GM12878 (cell line): Measurements from ENCODE around the gene SUN5. TPM values are rescaled to one million over a fixed set of nuclear protein-coding genes. Genes with fewer than 3 reads are reported as not detected.

Experiments used
- ATAC-seq: fragments of 200-7000 bp; cut with Tn5 transposase; 3 replicates; pipeline ENCODE4 v1.9.1; 2020; ENCODE audit warnings: mild to moderate bottlenecking, moderate library complexity
- BruUV-seq: library from RNA; stranded (reverse); fragments of 400-500 nt; replicated peaks from 2 replicates; lab custom pipeline; 2021; lab: Mats Ljungman, UMichigan
- CTCF ChIA-PET: fragments of 300-600 bp; sonication (Branson Sonifier 250); formaldehyde crosslinking; extraction: SDS; loops from one replicate; lab custom pipeline; 2021; ENCODE audit warnings: inconsistent platforms; lab: Yijun Ruan, JAX
- POLR2A ChIA-PET: fragments of 350-600 bp; formaldehyde crosslinking; extraction: SDS; loops from one replicate; lab custom pipeline; 2021; ENCODE audit warnings: inconsistent platforms; lab: Charles Lee
- RAD21 ChIA-PET: fragments of 300-600 bp; sonication (Branson Sonifier 250); formaldehyde crosslinking; loops from one replicate; lab custom pipeline; 2023; ENCODE audit warnings: antibody characterized with exemption; ENCODE audit not compliant: unreplicated experiment; lab: Charles Lee
- SMC1A ChIA-PET: fragments of 300-600 bp; sonication (Branson Sonifier 250); formaldehyde crosslinking; loops from one replicate; lab custom pipeline; 2023; ENCODE audit not compliant: unreplicated experiment, uncharacterized antibody; lab: Charles Lee
- DNase-seq: peaks from one replicate; pipeline ENCODE4 v3.0.0-alpha.2; 2011; ENCODE audit warnings: low read depth, low spot score
- FAIRE-seq: peaks from 3 replicates; lab custom pipeline; 2011; peaks lifted over from hg19 to GRCh38; lab: Jason Lieb, UNC
- H2AFZ ChIP-seq: 2 replicates; pipeline ENCODE4 v1.6.0; 2011; ENCODE audit warnings: low read depth, low read length, control low read depth; ENCODE audit not compliant: control insufficient read depth
- H3K27ac ChIP-seq: 2 replicates; pipeline ENCODE4 v1.5.1; 2011; ENCODE audit warnings: control low read depth; ENCODE audit not compliant: control insufficient read depth, insufficient read depth
- H3K27me3 ChIP-seq, 2 experiments: replicated peaks in 1 of 2; 2 replicates each; pipeline versions ENCODE4 v1.6.0 to v1.6.1; 2011; ENCODE audit warnings: low read length in 1 of 2; ENCODE audit not compliant: control insufficient read depth in 2 of 2, insufficient read depth in 2 of 2
- H3K36me3 ChIP-seq, 2 experiments: 2 replicates each; pipeline ENCODE4 v1.5.1; 2011; ENCODE audit warnings: low read length in 1 of 2; ENCODE audit not compliant: control insufficient read depth in 2 of 2, insufficient read depth in 2 of 2
- H3K4me1 ChIP-seq: 2 replicates; pipeline ENCODE4 v1.6.1; 2011; ENCODE audit warnings: mild to moderate bottlenecking, low read length, moderate library complexity, mixed read lengths; ENCODE audit not compliant: control insufficient read depth, insufficient read depth
- H3K4me2 ChIP-seq: 2 replicates; pipeline ENCODE4 v1.6.0; 2011; ENCODE audit warnings: control low read depth; ENCODE audit not compliant: control insufficient read depth, insufficient read depth
- H3K4me3 ChIP-seq: fragments of 200-600 bp; sonication (generic); 2 replicates; pipeline ENCODE4 v1.5.1; 2016
- H3K79me2 ChIP-seq: 2 replicates; pipeline ENCODE4 v1.6.0; 2011; ENCODE audit warnings: low read length; ENCODE audit not compliant: control insufficient read depth, insufficient read depth
- H3K9ac ChIP-seq: 2 replicates; pipeline ENCODE4 v1.8.0; 2011; ENCODE audit warnings: low read length, control low read depth, mixed read lengths; ENCODE audit not compliant: control insufficient read depth, insufficient read depth
- H3K9me3 ChIP-seq: replicated peaks from 3 replicates; pipeline ENCODE4 v1.5.1; 2011; ENCODE audit warnings: mild to moderate bottlenecking, low read length; ENCODE audit not compliant: control insufficient read depth, insufficient read depth
- H4K20me1 ChIP-seq: 2 replicates; pipeline ENCODE4 v1.6.0; 2011; ENCODE audit not compliant: control insufficient read depth, insufficient read depth
- E2F4 ChIP-seq: IDR thresholded peaks from 2 replicates; pipeline ENCODE4 v1.6.1; 2012; ENCODE audit warnings: low read depth, low read length, improper control_type of control experiment
- HDAC6 ChIP-seq: fragments of 200-600 bp; sonication (generic); IDR thresholded peaks from one replicate; pipeline ENCODE4 v1.8.0; 2017; ENCODE audit warnings: antibody characterized with exemption; ENCODE audit not compliant: unreplicated experiment
- IKZF1 ChIP-seq: fragments of 450-650 bp; conservative IDR thresholded peaks from 2 replicates; pipeline ENCODE4 v1.6.1; 2017; ENCODE audit warnings: antibody characterized with exemption, mild to moderate bottlenecking
- KDM1A ChIP-seq: fragments of 200-600 bp; sonication (generic); IDR thresholded peaks from 2 replicates; pipeline ENCODE4 v1.6.1; 2016; ENCODE audit warnings: borderline replicate concordance
- LARP7 ChIP-seq: fragments of 450-650 bp; IDR thresholded peaks from 2 replicates; pipeline ENCODE4 v1.6.1; 2017; ENCODE audit warnings: mild to moderate bottlenecking
- MTA3 ChIP-seq: IDR thresholded peaks from 2 replicates; pipeline ENCODE4 v1.6.1; 2012; ENCODE audit warnings: low read length, inconsistent platforms, borderline replicate concordance
- MYB ChIP-seq: fragments of 150-350 bp; IDR thresholded peaks from 2 replicates; pipeline ENCODE4 v1.6.1; 2014; ENCODE audit warnings: mild to moderate bottlenecking, low read depth, low read length, borderline replicate concordance
- NRF1 ChIP-seq: conservative IDR thresholded peaks from 2 replicates; pipeline ENCODE4 v1.6.1; 2011; ENCODE audit warnings: mild to moderate bottlenecking, low read depth, low read length, improper control_type of control experiment
- RCOR1 ChIP-seq: conservative IDR thresholded peaks from 2 replicates; pipeline ENCODE4 v1.6.1; 2012; ENCODE audit warnings: low read depth, low read length, improper control_type of control experiment
- SMAD1 ChIP-seq: fragments of 450-650 bp; IDR thresholded peaks from 2 replicates; pipeline ENCODE4 v1.6.1; 2018; ENCODE audit warnings: mild to moderate bottlenecking, low read depth; ENCODE audit not compliant: partially characterized antibody
- SMARCA5 ChIP-seq: fragments of 450-650 bp; IDR thresholded peaks from 2 replicates; pipeline ENCODE4 v1.6.1; 2017; ENCODE audit warnings: mild to moderate bottlenecking
- STAT3 ChIP-seq: IDR thresholded peaks from 2 replicates; pipeline ENCODE4 v1.6.1; 2011; ENCODE audit warnings: low read depth, low read length, improper control_type of control experiment
- SUPT20H ChIP-seq: IDR thresholded peaks from 2 replicates; pipeline ENCODE4 v1.6.1; 2011; ENCODE audit warnings: low read depth, mild to moderate bottlenecking, low read length, moderate library complexity, borderline replicate concordance; ENCODE audit not compliant: control insufficient read depth
- SUZ12 ChIP-seq: fragments of 200-600 bp; sonication (generic); IDR thresholded peaks from one replicate; pipeline ENCODE4 v1.6.1; 2018; ENCODE audit warnings: antibody characterized with exemption, mild to moderate bottlenecking; ENCODE audit not compliant: unreplicated experiment
- TARDBP ChIP-seq: IDR thresholded peaks from 2 replicates; pipeline ENCODE4 v1.6.1; 2016; ENCODE audit warnings: borderline replicate concordance
- YBX1 ChIP-seq: fragments of 450-650 bp; IDR thresholded peaks from 2 replicates; pipeline ENCODE4 v1.6.1; 2016; ENCODE audit warnings: antibody characterized with exemption
- YY1 ChIP-seq: IDR thresholded peaks from 2 replicates; pipeline ENCODE4 v1.6.1; 2011; ENCODE audit warnings: low read depth, mild to moderate bottlenecking, low read length
- WGBS: methylation state at CpG from one replicate; pipeline ENCODE4 v1.1.6; 2016; ENCODE audit warnings: low lambda C conversion rate; ENCODE audit not compliant: insufficient replicate concordance, insufficient coverage; ENCODE audit errors: missing lambda C conversion rate; 5-methylcytosine and 5-hydroxymethylcytosine counted together
- in situ Hi-C: fragments of 300-500 bp; cut with MboI; formaldehyde crosslinking; loops from 9 replicates; pipeline ENCODE4 v1.14.3; 2018; ENCODE audit warnings: mixed read lengths
- intact Hi-C: fragments of 100-400 bp; cut with micrococcal nuclease; formaldehyde crosslinking; loops from one replicate; pipeline ENCODE4 v1.14.2; 2022; ENCODE audit not compliant: unreplicated experiment
- polyA plus RNA-seq, 11 experiments: library from polyadenylated mRNA; depleted of rRNA in 4 of 11; unstranded in 6 of 11; stranded (reverse) in 5 of 11; fragments of >200 nt; fragmentation: Nextera tagmentation in 4 of 11; fragmentation: Illumina TruSeq in 1 of 11; extraction: Ambion mirVana in 4 of 11; extraction: Trizol in 1 of 11; gene quantifications; 1 replicate in 1 of 11; 2 replicates in 10 of 11; pipeline versions ENCODE4 v1.2.1 to v1.2.3, GENCODE V29; 2011 to 2016; ENCODE audit warnings: inconsistent platforms in 2 of 11, missing spikeins in 2 of 11, low read depth in 1 of 11
- total RNA-seq, 4 experiments: library from RNA; depleted of rRNA in 3 of 4; stranded (reverse); fragments of >200 nt in 3 of 4; fragmentation: Illumina TruSeq in 1 of 4; extraction: Trizol in 1 of 4; gene quantifications; 2 replicates each; pipeline versions ENCODE4 v1.2.1 to v1.2.3, GENCODE V29; 2013 to 2021
- TF ChIP-seq, protein P1 (sequence below): IDR thresholded peaks from 2 replicates; pipeline ENCODE4 v1.6.1; 2011; ENCODE audit warnings: low read depth, mild to moderate bottlenecking, low read length, moderate library complexity, borderline replicate concordance; ENCODE audit errors: extremely low read depth

The SUN5 gene
- total and polyA plus RNA-seq, 10 of the 15 experiments (the other 5 are each of a cell fraction or from before 2014, with no cell fraction given), result not detected

- no peaks in the 10 kb centered on the region; a peak in 2 of 4 replicates for H3K27me3 ChIP-seq
- in situ Hi-C loops (no loop called here), intact Hi-C loops (no loop called here)
- H3K4me3 ChIP-seq, result no peak overlapping the region
- H3K9ac ChIP-seq, result no peak overlapping the region
- H3K4me2 ChIP-seq, result no peak overlapping the region
- no peak for DNase-seq
- ChIA-PET SMC1A (no interaction called here), RAD21 (interaction anchor here (0.9 kb wide), 1 partner anchor 13 kb away, joined by 3 read pairs; no protein-coding TSS in a partner anchor), POLR2A (no interaction called here), CTCF (no interaction called here)
- H3K79me2 ChIP-seq, result no peaks in the 10 kb centered on the region
- no TSS peak for BruUV-seq
- 39% methylated on average over 10 of the region's 10 CpGs for WGBS
- H3K27ac ChIP-seq, result no peak overlapping the region
- FAIRE-seq, result no peak
- ATAC-seq, result no peak
- H2AFZ ChIP-seq, result no peak overlapping the region
- no peaks in the 10 kb centered on the region for H3K4me1 ChIP-seq
- TF ChIP-seq LARP7, result no peak
- no peak for TF ChIP-seq MTA3
- TF ChIP-seq E2F4, result no peak
- TF ChIP-seq, protein P1, sequence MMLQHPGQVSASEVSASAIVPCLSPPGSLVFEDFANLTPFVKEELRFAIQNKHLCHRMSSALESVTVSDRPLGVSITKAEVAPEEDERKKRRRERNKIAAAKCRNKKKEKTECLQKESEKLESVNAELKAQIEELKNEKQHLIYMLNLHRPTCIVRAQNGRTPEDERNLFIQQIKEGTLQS, result no peak
- no peak for TF ChIP-seq MYB
- no peak for TF ChIP-seq KDM1A
- TF ChIP-seq NRF1, result no peak
- no peak for TF ChIP-seq SUPT20H
- TF ChIP-seq STAT3, result no peak
- TF ChIP-seq YY1, result no peak
- no peak for TF ChIP-seq SMAD1
- TF ChIP-seq YBX1, result no peak
- TF ChIP-seq HDAC6, result no peak
- TF ChIP-seq SUZ12, result no peak
- TF ChIP-seq RCOR1, result no peak
- no peak for TF ChIP-seq SMARCA5
- TF ChIP-seq TARDBP, result no peak
- TF ChIP-seq IKZF1, result no peak
- no peaks in the 10 kb centered on the region for H3K9me3 ChIP-seq
- no peaks in the 10 kb centered on the region for H3K36me3 ChIP-seq
- H4K20me1 ChIP-seq, result no peaks in the 10 kb centered on the region
Measured at GRCh38 chr20:32982617-32983458, 21.4 kb downstream of the SUN5 start.
